Liver (tissue), 9 donors: ENCODE measurements around the gene DUSP3. TPM values are rescaled to one million over a fixed set of nuclear protein-coding genes. Genes with fewer than 3 reads are reported as not detected.

Experiments used
- DNase-seq: peaks from one replicate; pipeline ENCODE4 v3.0.0-alpha.2; 2017; ENCODE audit warnings: low spot score
- H3K27ac ChIP-seq, 2 donors: one replicate each; pipeline ENCODE4 v1.7.0; 2013; ENCODE audit warnings: inconsistent platforms in 2 of 2, low read length in 2 of 2, control low read depth in 1 of 2, low read depth in 1 of 2, mild to moderate bottlenecking in 1 of 2
- H3K27me3 ChIP-seq, 4 donors: one replicate each; pipeline versions ENCODE4 v1.6.1 to v1.7.0; 2013; ENCODE audit warnings: low read length in 3 of 4, inconsistent platforms in 1 of 4, mild to moderate bottlenecking in 1 of 4, moderate library complexity in 1 of 4; ENCODE audit not compliant: control insufficient read depth in 4 of 4, insufficient read depth in 4 of 4
- H3K36me3 ChIP-seq, 4 donors: one replicate each; pipeline versions ENCODE4 v1.6.1 to v1.7.0; 2013; ENCODE audit warnings: low read length in 3 of 4, mild to moderate bottlenecking in 3 of 4, low read depth in 1 of 4, moderate library complexity in 1 of 4; ENCODE audit not compliant: control insufficient read depth in 4 of 4, insufficient read depth in 3 of 4
- H3K4me1 ChIP-seq, 4 donors: one replicate each; pipeline versions ENCODE4 v1.6.1 to v1.7.0; 2013; ENCODE audit warnings: low read length in 3 of 4, mild to moderate bottlenecking in 3 of 4, moderate library complexity in 1 of 4; ENCODE audit not compliant: control insufficient read depth in 4 of 4, insufficient read depth in 4 of 4
- H3K4me3 ChIP-seq, 3 donors: one replicate each; pipeline versions ENCODE4 v1.6.1 to v1.7.0; 2013; ENCODE audit warnings: low read length in 3 of 3, control low read depth in 1 of 3, low read depth in 1 of 3, mild to moderate bottlenecking in 1 of 3
- H3K9ac ChIP-seq, 2 donors: one replicate each; pipeline ENCODE4 v1.7.0; 2013; ENCODE audit warnings: low read length in 2 of 2, mild to moderate bottlenecking in 2 of 2, moderate library complexity in 2 of 2, control low read depth in 1 of 2, low read depth in 1 of 2
- H3K9me3 ChIP-seq, 4 donors: one replicate each; pipeline versions ENCODE4 v1.6.1 to v1.7.0; 2013; ENCODE audit warnings: low read length in 3 of 4; ENCODE audit not compliant: control insufficient read depth in 4 of 4
- ATF3 ChIP-seq: IDR thresholded peaks from 2 replicates; pipeline ENCODE4 v1.6.1; 2016; ENCODE audit warnings: antibody characterized with exemption
- CTCF ChIP-seq: fragments of 150-350 bp; IDR thresholded peaks from 2 replicates; pipeline ENCODE4 v1.5.1; 2017; ENCODE audit warnings: improper control_type of control experiment, low read depth, low read length; ENCODE audit not compliant: missing input control
- EGR1 ChIP-seq, 2 donors: IDR thresholded peaks; 2 replicates each; pipeline ENCODE4 v1.6.1; 2016 to 2018; ENCODE audit warnings: antibody characterized with exemption in 2 of 2, low read depth in 2 of 2
- FOXA1 ChIP-seq: IDR thresholded peaks from 2 replicates; pipeline ENCODE4 v1.6.1; 2016; ENCODE audit warnings: antibody characterized with exemption
- FOXA2 ChIP-seq: IDR thresholded peaks from 2 replicates; pipeline ENCODE4 v1.6.1; 2016; ENCODE audit warnings: antibody characterized with exemption
- HNF4A ChIP-seq, 2 donors: conservative IDR thresholded peaks; 2 replicates each; pipeline ENCODE4 v1.6.1; 2016; ENCODE audit warnings: antibody characterized with exemption in 2 of 2, mild to moderate bottlenecking in 2 of 2
- HNF4G ChIP-seq: IDR thresholded peaks from 2 replicates; pipeline ENCODE4 v1.6.1; 2016; ENCODE audit warnings: antibody characterized with exemption
- JUND ChIP-seq, 2 donors: IDR thresholded peaks; 2 replicates each; pipeline ENCODE4 v1.6.1; 2016; ENCODE audit warnings: antibody characterized with exemption in 2 of 2
- MAX ChIP-seq: IDR thresholded peaks from 2 replicates; pipeline ENCODE4 v1.6.1; 2016; ENCODE audit warnings: antibody characterized with exemption
- NR2F2 ChIP-seq: IDR thresholded peaks from 2 replicates; pipeline ENCODE4 v1.6.1; 2016; ENCODE audit warnings: antibody characterized with exemption
- RAD21 ChIP-seq, 2 donors: IDR thresholded peaks; 2 replicates each; pipeline ENCODE4 v1.6.1; 2016; ENCODE audit warnings: antibody characterized with exemption in 2 of 2, mild to moderate bottlenecking in 2 of 2
- REST ChIP-seq: IDR thresholded peaks from 2 replicates; pipeline ENCODE4 v1.6.1; 2016; ENCODE audit warnings: antibody characterized with exemption, mild to moderate bottlenecking
- RXRA ChIP-seq, 2 donors: IDR thresholded peaks; 2 replicates each; pipeline ENCODE4 v1.6.1; 2017 to 2018; ENCODE audit warnings: antibody characterized with exemption in 2 of 2, mild to moderate bottlenecking in 1 of 2
- SP1 ChIP-seq: IDR thresholded peaks from 2 replicates; pipeline ENCODE4 v1.6.1; 2018; ENCODE audit warnings: antibody characterized with exemption, mild to moderate bottlenecking
- TAF1 ChIP-seq: conservative IDR thresholded peaks from 2 replicates; pipeline ENCODE4 v1.6.1; 2016; ENCODE audit warnings: antibody characterized with exemption, mild to moderate bottlenecking
- YY1 ChIP-seq: IDR thresholded peaks from 2 replicates; pipeline ENCODE4 v1.6.1; 2016; ENCODE audit warnings: antibody characterized with exemption, mild to moderate bottlenecking
- ZBTB33 ChIP-seq: IDR thresholded peaks from 2 replicates; pipeline ENCODE4 v1.6.1; 2016; ENCODE audit warnings: antibody characterized with exemption
- WGBS: extraction: QIAGEN DNeasy Blood & Tissue Kit; methylation state at CpG from one replicate; pipeline ENCODE4 v1.1.7; 2013; 5-methylcytosine and 5-hydroxymethylcytosine counted together
- polyA plus RNA-seq, 2 donors: library from polyadenylated mRNA; stranded (reverse) in 1 of 2; unstranded in 1 of 2; fragments of 200-250 nt in 1 of 2; fragments of >200 nt in 1 of 2; fragmentation: Nextera tagmentation in 1 of 2; extraction: Ambion mirVana in 1 of 2; gene quantifications; one replicate each; pipeline versions ENCODE4 v1.2.1 to v1.2.3, GENCODE V29; 2013 to 2015
- total RNA-seq, 2 donors: library from RNA; depleted of rRNA; stranded (reverse); fragments of >200 nt; gene quantifications; one replicate each; pipeline ENCODE4 v1.2.3, GENCODE V29; 2014
- donor health status: healthy.
- donor health status: healthy.
- donor health status: healthy.
- donor health status: healthy.
- donor health status: healthy.

The DUSP3 gene
- total and polyA plus RNA-seq, 4 donors = 30.4 to 104 (median 60.8) TPM

- Histone ChIP-seq H3K27ac (no peak overlapping the region), H3K4me3 (no peak overlapping the region), H3K9ac (no peak overlapping the region), H3K36me3 (no peaks in the 10 kb centered on the region), H3K9me3 (no peaks in the 10 kb centered on the region), H3K27me3 (no peaks in the 10 kb centered on the region), H3K4me1 (no peaks in the 10 kb centered on the region)
- WGBS = 31% methylated on average over 3 of the region's 3 CpGs
- no peak for DNase-seq
- TF ChIP-seq HNF4A (conservative IDR thresholded peaks at IDR 0.05) = no peak
- TF ChIP-seq SP1 = no peak
- TF ChIP-seq FOXA1 = no peak
- peak in 1 of 2 donors; percentile 13 for TF ChIP-seq RAD21 (IDR thresholded peaks at IDR 0.05)
- TF ChIP-seq CTCF = no peak
- no peak for TF ChIP-seq MAX
- TF ChIP-seq TAF1 = no peak
- TF ChIP-seq NR2F2 = no peak
- no peak for TF ChIP-seq FOXA2
- peak in 1 of 2 donors; percentile 12 for TF ChIP-seq RXRA (IDR thresholded peaks at IDR 0.05)
- no peak for TF ChIP-seq ATF3
- no peak for TF ChIP-seq ZBTB33
- peak; percentile 44 for TF ChIP-seq YY1
- no peak for TF ChIP-seq REST
- no peak for TF ChIP-seq JUND (IDR thresholded peaks at IDR 0.05)
- TF ChIP-seq HNF4G = no peak
These were observed 12.8 kb upstream of the DUSP3 start for GRCh38 chr17:43791589-43791988.

GRCh38 chr17:43790311-43790940, 11.6 kb upstream of the DUSP3 start:
- no peaks in the 10 kb centered on the region for H3K4me1 ChIP-seq
- no peak overlapping the region for H3K4me3 ChIP-seq
- WGBS = 88% methylated on average over 14 of the region's 14 CpGs
- H3K9me3 ChIP-seq = no peaks in the 10 kb centered on the region
- TF ChIP-seq YY1 = no peak
- no peak for TF ChIP-seq RXRA (IDR thresholded peaks at IDR 0.05)
- no peak for TF ChIP-seq HNF4G
- no peak for TF ChIP-seq ATF3
- no peak for TF ChIP-seq MAX
- TF ChIP-seq EGR1 (IDR thresholded peaks at IDR 0.05; ENCODE audit: low read depth in 2 of 2) = no peak
- TF ChIP-seq RAD21 (IDR thresholded peaks at IDR 0.05) = peak; percentile 13 to 29
- no peaks in the 10 kb centered on the region for H3K36me3 ChIP-seq
- H3K27ac ChIP-seq = no peak overlapping the region
- no peak overlapping the region for H3K9ac ChIP-seq
- no peak for DNase-seq
- no peaks in the 10 kb centered on the region for H3K27me3 ChIP-seq
